ENCODE measurements around the gene ZFHX3.

DNA sequence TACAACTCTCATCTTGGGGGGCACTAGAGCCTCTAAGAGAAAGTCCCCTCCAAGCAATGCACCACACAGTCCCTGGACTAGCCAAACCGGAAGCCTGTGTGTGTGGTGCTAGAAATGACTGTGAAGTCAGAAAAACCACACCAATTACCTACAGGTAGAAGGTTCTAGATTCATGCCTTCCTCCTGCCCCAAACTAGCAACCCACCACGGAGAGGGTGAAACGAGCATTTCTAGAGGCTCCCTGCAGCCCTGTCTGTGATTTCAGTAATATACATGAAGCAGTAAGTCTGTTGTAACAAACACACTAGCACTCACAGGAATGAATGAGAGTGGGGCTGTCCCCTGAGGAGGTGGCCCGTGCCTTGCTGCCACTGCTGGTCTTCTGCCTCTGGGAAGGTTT, 13.6 kb downstream of the ZFHX3 start:
- TF ChIP-seq, protein P1, sequence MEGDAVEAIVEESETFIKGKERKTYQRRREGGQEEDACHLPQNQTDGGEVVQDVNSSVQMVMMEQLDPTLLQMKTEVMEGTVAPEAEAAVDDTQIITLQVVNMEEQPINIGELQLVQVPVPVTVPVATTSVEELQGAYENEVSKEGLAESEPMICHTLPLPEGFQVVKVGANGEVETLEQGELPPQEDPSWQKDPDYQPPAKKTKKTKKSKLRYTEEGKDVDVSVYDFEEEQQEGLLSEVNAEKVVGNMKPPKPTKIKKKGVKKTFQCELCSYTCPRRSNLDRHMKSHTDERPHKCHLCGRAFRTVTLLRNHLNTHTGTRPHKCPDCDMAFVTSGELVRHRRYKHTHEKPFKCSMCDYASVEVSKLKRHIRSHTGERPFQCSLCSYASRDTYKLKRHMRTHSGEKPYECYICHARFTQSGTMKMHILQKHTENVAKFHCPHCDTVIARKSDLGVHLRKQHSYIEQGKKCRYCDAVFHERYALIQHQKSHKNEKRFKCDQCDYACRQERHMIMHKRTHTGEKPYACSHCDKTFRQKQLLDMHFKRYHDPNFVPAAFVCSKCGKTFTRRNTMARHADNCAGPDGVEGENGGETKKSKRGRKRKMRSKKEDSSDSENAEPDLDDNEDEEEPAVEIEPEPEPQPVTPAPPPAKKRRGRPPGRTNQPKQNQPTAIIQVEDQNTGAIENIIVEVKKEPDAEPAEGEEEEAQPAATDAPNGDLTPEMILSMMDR (IDR thresholded peaks at IDR 0.05 in 8 of 11, conservative IDR thresholded peaks at IDR 0.05 in 3 of 11): no peak
- TF ChIP-seq POLR2A (IDR thresholded peaks at IDR 0.05): no peak
- no peak for TF ChIP-seq POLR2AphosphoS5 (IDR thresholded peaks at IDR 0.05)
